Trophoblast cell (in vitro differentiated cells and primary cell): ENCODE measurements around the gene MXI1.

Source experiments
- DNase-seq, 2 donors: peaks; one replicate each; pipeline ENCODE4 v3.0.0-alpha.2; 2016
- H2AFZ ChIP-seq: 2 replicates; pipeline ENCODE4 v1.6.1; 2013; ENCODE audit warnings: low read length, moderate library complexity, mild to moderate bottlenecking; ENCODE audit not compliant: insufficient read depth, poor library complexity
- H2AK5ac ChIP-seq: 2 replicates; pipeline ENCODE4 v1.6.1; 2013; ENCODE audit warnings: mild to moderate bottlenecking, low read length
- H2BK120ac ChIP-seq: 2 replicates; pipeline ENCODE4 v1.6.1; 2013; ENCODE audit warnings: low read length, mild to moderate bottlenecking, moderate library complexity; ENCODE audit not compliant: insufficient read depth, poor library complexity
- H2BK12ac ChIP-seq: 2 replicates; pipeline ENCODE4 v1.6.1; 2013; ENCODE audit warnings: mild to moderate bottlenecking, low read length, moderate library complexity
- H2BK5ac ChIP-seq: 2 replicates; pipeline ENCODE4 v1.6.1; 2013; ENCODE audit warnings: low read length, low read depth, moderate library complexity, mild to moderate bottlenecking; ENCODE audit not compliant: poor library complexity
- H3K14ac ChIP-seq: 2 replicates; pipeline ENCODE4 v1.6.1; 2013; ENCODE audit warnings: mild to moderate bottlenecking, low read length
- H3K18ac ChIP-seq: 2 replicates; pipeline ENCODE4 v1.6.1; 2013; ENCODE audit warnings: mild to moderate bottlenecking, low read length
- H3K23ac ChIP-seq: 2 replicates; pipeline ENCODE4 v1.6.1; 2013; ENCODE audit warnings: low read length
- H3K27ac ChIP-seq: 2 replicates; pipeline ENCODE4 v1.5.1; 2013; ENCODE audit warnings: low read depth, mild to moderate bottlenecking, inconsistent platforms, low read length, moderate library complexity
- H3K27me3 ChIP-seq: 2 replicates; pipeline ENCODE4 v1.6.1; 2013; ENCODE audit warnings: inconsistent platforms, mild to moderate bottlenecking, low read length, moderate library complexity; ENCODE audit not compliant: insufficient read depth
- H3K36me3 ChIP-seq, 2 experiments: 1 replicate in 1 of 2; 2 replicates in 1 of 2; pipeline ENCODE4 v1.6.1; 2013; ENCODE audit warnings: low read length in 2 of 2, mild to moderate bottlenecking in 2 of 2, moderate library complexity in 1 of 2; ENCODE audit not compliant: insufficient read depth in 2 of 2, control insufficient read depth in 1 of 2
- H3K4ac ChIP-seq: 2 replicates; pipeline ENCODE4 v1.6.1; 2013; ENCODE audit warnings: low read depth, mild to moderate bottlenecking, low read length, moderate library complexity
- H3K4me1 ChIP-seq, 2 experiments: 1 replicate in 1 of 2; 2 replicates in 1 of 2; pipeline ENCODE4 v1.6.1; 2013; ENCODE audit warnings: low read length in 2 of 2, mild to moderate bottlenecking in 2 of 2, moderate library complexity in 1 of 2; ENCODE audit not compliant: insufficient read depth in 2 of 2, control insufficient read depth in 1 of 2
- H3K4me2 ChIP-seq: 2 replicates; pipeline ENCODE4 v1.6.1; 2013; ENCODE audit warnings: inconsistent platforms, mild to moderate bottlenecking, low read length, moderate library complexity
- H3K4me3 ChIP-seq: 2 replicates; pipeline ENCODE4 v1.5.1; 2013; ENCODE audit warnings: mild to moderate bottlenecking, low read depth, low read length, inconsistent platforms
- H3K79me1 ChIP-seq: one replicate; pipeline ENCODE4 v1.6.1; 2013; ENCODE audit warnings: low read length
- H3K79me2 ChIP-seq: 2 replicates; pipeline ENCODE4 v1.6.1; 2013; ENCODE audit warnings: low read length, mild to moderate bottlenecking; ENCODE audit not compliant: control insufficient read depth, insufficient read depth, poor library complexity
- H3K9ac ChIP-seq: 2 replicates; pipeline ENCODE4 v1.6.1; 2013; ENCODE audit warnings: mild to moderate bottlenecking, low read length
- H3K9me3 ChIP-seq: 2 replicates; pipeline ENCODE4 v1.6.1; 2013; ENCODE audit warnings: low read depth, mild to moderate bottlenecking, control low read depth, inconsistent platforms, low read length; ENCODE audit not compliant: insufficient read depth
- H4K12ac ChIP-seq: 2 replicates; pipeline ENCODE4 v1.6.1; 2013; ENCODE audit warnings: low read depth, mild to moderate bottlenecking, low read length, moderate library complexity
- H4K8ac ChIP-seq: 2 replicates; pipeline ENCODE4 v1.6.1; 2013; ENCODE audit warnings: low read depth, mild to moderate bottlenecking, low read length, moderate library complexity
- H4K91ac ChIP-seq: one replicate; pipeline ENCODE4 v1.6.1; 2013; ENCODE audit warnings: low read depth, mild to moderate bottlenecking, low read length, moderate library complexity
- WGBS: extraction: QIAGEN DNeasy Blood & Tissue Kit; methylation state at CpG from one replicate; pipeline ENCODE4 v1.1.7; 2013; ENCODE audit warnings: missing lambda C conversion rate; ENCODE audit not compliant: insufficient read length, insufficient coverage; ENCODE audit errors: extremely low coverage; 5-methylcytosine and 5-hydroxymethylcytosine counted together

Gene MXI1

GRCh38 chr10:110205051-110205675 is 2.2 kb upstream of the MXI1 start:
- no peaks in the 10 kb centered on the region for H3K79me2 ChIP-seq
- H2AFZ ChIP-seq, result no peak overlapping the region
- no peak overlapping the region for H3K9ac ChIP-seq
- H4K12ac ChIP-seq, result no peak overlapping the region
- H3K4me1 ChIP-seq, result peaks cover 0 to 3% of the 10 kb centered on the region in 2 experiments
- H2BK120ac ChIP-seq, result no peak overlapping the region
- no peak overlapping the region for H4K8ac ChIP-seq
- H3K23ac ChIP-seq, result no peak overlapping the region
- no peak overlapping the region for H2AK5ac ChIP-seq
- WGBS, result no CpG with 5 or more reads among the region's 12 CpGs
- H3K14ac ChIP-seq, result no peak overlapping the region
- peaks cover 2% of the 10 kb centered on the region for H3K79me1 ChIP-seq
- H3K27ac ChIP-seq, result no peak overlapping the region
- H4K91ac ChIP-seq, result no peak overlapping the region
- H3K18ac ChIP-seq, result no peak overlapping the region
- no peaks in the 10 kb centered on the region for H3K36me3 ChIP-seq
- no peak for DNase-seq
- H3K4me2 ChIP-seq, result no peak overlapping the region
- H2BK5ac ChIP-seq, result no peak overlapping the region
- H2BK12ac ChIP-seq, result no peak overlapping the region
- no peaks in the 10 kb centered on the region for H3K9me3 ChIP-seq
- H3K4me3 ChIP-seq, result no peak overlapping the region
- H3K4ac ChIP-seq, result no peak overlapping the region
- no peaks in the 10 kb centered on the region for H3K27me3 ChIP-seq

GRCh38 chr10:110207805-110208613 is 604 bp downstream of the MXI1 start:
- Histone ChIP-seq H2AK5ac (no peak overlapping the region), H3K79me2 (no peaks in the 10 kb centered on the region), H2AFZ (peak overlapping the region; percentile 19), H4K91ac (no peak overlapping the region), H2BK12ac (no peak overlapping the region), H3K14ac (peak overlapping the region; percentile 28), H3K27me3 (no peaks in the 10 kb centered on the region), H3K23ac (no peak overlapping the region), H3K9ac (no peak overlapping the region), H3K4me1 (peaks cover 0 to 7% of the 10 kb centered on the region in 2 experiments), H4K8ac (peak overlapping the region; percentile 17), H3K79me1 (peaks cover 2% of the 10 kb centered on the region), H3K27ac (no peak overlapping the region), H3K18ac (peak overlapping the region; percentile 41), H3K36me3 (no peaks in the 10 kb centered on the region), H3K4me3 (peak overlapping the region; percentile 74), H4K12ac (peak overlapping the region; percentile 22), H3K4ac (no peak overlapping the region), H3K4me2 (peak overlapping the region; percentile 100), H2BK120ac (no peak overlapping the region), H2BK5ac (no peak overlapping the region), H3K9me3 (no peaks in the 10 kb centered on the region)
- no CpG with 5 or more reads among the region's 57 CpGs for whole genome bisulfite sequencing
- DNase-seq, result peak; percentile 30 to 52

DNA sequence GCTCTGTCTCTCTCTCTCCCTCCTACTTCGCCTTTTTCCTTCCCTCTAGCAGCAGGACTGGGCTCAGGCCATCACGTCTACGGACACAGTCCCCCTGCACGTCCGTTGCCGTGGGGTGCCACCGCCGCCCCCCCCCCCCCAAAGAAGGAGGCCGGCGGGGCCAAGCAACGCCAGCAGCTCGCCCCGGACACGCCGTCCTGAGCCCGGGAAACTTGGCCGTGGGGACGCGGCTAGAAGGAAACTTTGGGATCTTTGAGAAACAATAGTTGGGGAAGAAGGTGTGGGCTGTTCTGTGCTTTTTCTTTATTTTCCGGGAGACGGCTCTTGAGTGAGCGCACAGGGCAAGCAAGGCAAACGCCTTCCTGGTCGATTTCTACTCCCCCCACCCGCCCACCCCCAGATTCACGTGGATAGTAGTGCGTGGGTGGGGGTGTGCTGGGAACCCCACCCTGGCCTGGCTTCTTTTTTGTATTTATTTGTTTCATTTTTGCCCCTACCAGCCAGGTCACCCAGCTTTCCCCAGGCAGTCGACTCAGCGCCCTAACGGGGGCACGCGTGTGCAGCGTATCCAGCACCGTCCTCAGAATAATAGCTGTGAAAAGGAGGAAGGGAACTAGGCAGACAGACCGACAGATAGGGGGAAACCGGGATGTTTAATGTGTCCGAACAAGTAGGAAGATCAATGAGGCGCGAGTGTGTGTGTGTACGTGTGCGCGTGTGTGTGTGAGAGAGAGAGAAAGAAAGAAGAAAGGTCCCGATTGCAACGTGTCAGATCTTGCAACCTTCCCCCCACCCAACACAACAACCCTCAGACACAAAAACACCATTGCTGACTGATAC is 1.4 kb downstream of the MXI1 start:
- no peak overlapping the region for H3K27ac ChIP-seq
- H2AK5ac ChIP-seq, result no peak overlapping the region
- peak overlapping the region; percentile 22 for H4K12ac ChIP-seq
- H2BK12ac ChIP-seq, result no peak overlapping the region
- H3K9ac ChIP-seq, result peak overlapping the region; percentile 1
- H2BK120ac ChIP-seq, result no peak overlapping the region
- peak overlapping the region; percentile 100 for H3K4me2 ChIP-seq
- H4K91ac ChIP-seq, result peak overlapping the region; percentile 7
- H3K4me3 ChIP-seq, result peak overlapping the region; percentile 74
- WGBS, result no CpG with 5 or more reads among the region's 44 CpGs
- H3K9me3 ChIP-seq, result no peaks in the 10 kb centered on the region
- peak overlapping the region; percentile 41 for H3K18ac ChIP-seq
- peaks cover 2% of the 10 kb centered on the region for H3K79me1 ChIP-seq
- H2AFZ ChIP-seq, result peak overlapping the region; percentile 46
- H3K4ac ChIP-seq, result no peak overlapping the region
- H3K27me3 ChIP-seq, result no peaks in the 10 kb centered on the region
- peak overlapping the region; percentile 17 for H4K8ac ChIP-seq
- H3K79me2 ChIP-seq, result no peaks in the 10 kb centered on the region
- no peaks in the 10 kb centered on the region for H3K36me3 ChIP-seq
- peak overlapping the region; percentile 28 for H3K14ac ChIP-seq
- H3K23ac ChIP-seq, result no peak overlapping the region
- H3K4me1 ChIP-seq, result peaks cover 0 to 7% of the 10 kb centered on the region in 2 experiments
- peak in 1 of 2 donors; percentile 49 for DNase-seq
- H2BK5ac ChIP-seq, result no peak overlapping the region

GRCh38 chr10:110209454-110209925 is 2.1 kb downstream of the MXI1 start:
- peak overlapping the region; percentile 73 for H3K4me3 ChIP-seq
- WGBS, result no CpG with 5 or more reads among the region's 24 CpGs

More at GRCh38 chr10:110209454-110209925, 2.1 kb downstream of the MXI1 start:
- Histone ChIP-seq H2BK5ac (no peak overlapping the region), H2BK120ac (no peak overlapping the region), H3K4ac (no peak overlapping the region), H2AK5ac (no peak overlapping the region), H3K23ac (no peak overlapping the region), H3K27ac (no peak overlapping the region), H3K27me3 (no peaks in the 10 kb centered on the region), H3K14ac (no peak overlapping the region), H3K79me2 (no peaks in the 10 kb centered on the region), H3K4me2 (peak overlapping the region; percentile 100), H4K91ac (peak overlapping the region; percentile 7), H2AFZ (peak overlapping the region; percentile 46), H4K8ac (no peak overlapping the region), H2BK12ac (no peak overlapping the region), H3K18ac (peak overlapping the region; percentile 33), H3K9me3 (no peaks in the 10 kb centered on the region), H3K4me1 (peaks cover 0 to 7% of the 10 kb centered on the region in 2 experiments), H3K9ac (peak overlapping the region; percentile 1), H3K79me1 (peaks cover 2% of the 10 kb centered on the region), H3K36me3 (no peaks in the 10 kb centered on the region), H4K12ac (no peak overlapping the region)
- DNase-seq, result peak; percentile 92 to 95
